Spleen (tissue), 7 donors: Measurements from ENCODE around the gene TMEM89.

Experiments
- CTCF ChIP-seq, 11 experiments: fragments of 200-600 bp in 7 of 11; fragments of 450-650 bp in 4 of 11; sonication (generic) in 4 of 11; IDR thresholded peaks in 8 of 11; conservative IDR thresholded peaks in 3 of 11; 1 replicate in 7 of 11; 2 replicates in 4 of 11; pipeline versions ENCODE4 v1.4.0 to v1.8.0; 2016 to 2021; ENCODE audit warnings: antibody characterized with exemption in 11 of 11, inconsistent platforms in 4 of 11, mild to moderate bottlenecking in 1 of 11
- POLR2A ChIP-seq, 3 donors: fragments of 450-650 bp; IDR thresholded peaks; one replicate each; pipeline ENCODE4 v1.5.1; 2017; ENCODE audit warnings: antibody characterized with exemption in 3 of 3, mild to moderate bottlenecking in 1 of 3
- POLR2AphosphoS5 ChIP-seq, 3 donors: sonication (generic); formaldehyde crosslinking; IDR thresholded peaks; one replicate each; pipeline ENCODE4 v1.5.1; 2017; ENCODE audit warnings: antibody characterized with exemption in 3 of 3
- donor health status: DM: no; HTN: no; CAD: no; lungs with moderate emphysema.
- donor health status: DM: no; HTN: no; CAD: no.
- donor health status: DM: no; HTN: no; CAD: no.

- TF ChIP-seq CTCF (IDR thresholded peaks at IDR 0.05 in 8 of 11, conservative IDR thresholded peaks at IDR 0.05 in 3 of 11) (no peak), POLR2A (IDR thresholded peaks at IDR 0.05) (no peak), POLR2AphosphoS5 (IDR thresholded peaks at IDR 0.05) (no peak)
Measured at GRCh38 chr3:48644898-48645760, 23.6 kb upstream of the TMEM89 start.
